HepG2 (cell line): ENCODE measurements around the gene GPR62. TPM values are rescaled to one million over a fixed set of nuclear protein-coding genes. Genes with fewer than 3 reads are reported as not detected.
A peak's percentile ranks its signal among the peaks of the same experiment; 100 is the strongest.

Source experiments
- AKNA ChIP-seq: sonication (generic); formaldehyde crosslinking; IDR thresholded peaks from 2 replicates; pipeline ENCODE4 v1.4.0; 2020; ENCODE audit warnings: missing genetic modification reagents, borderline replicate concordance
- ATF1 ChIP-seq: IDR thresholded peaks from 2 replicates; pipeline ENCODE4 v1.6.1; 2016; ENCODE audit warnings: mild to moderate bottlenecking, control low read depth
- IRX3 ChIP-seq: sonication (generic); formaldehyde crosslinking; IDR thresholded peaks from 2 replicates; pipeline ENCODE4 v1.8.1; 2023; ENCODE audit warnings: mild to moderate bottlenecking, low read depth, missing genetic modification reagents, borderline replicate concordance
- KAT8 ChIP-seq: IDR thresholded peaks from 2 replicates; pipeline ENCODE4 v1.6.1; 2016; ENCODE audit warnings: missing genetic modification reagents, missing compliant biosample characterization
- PAF1 ChIP-seq: IDR thresholded peaks from 2 replicates; pipeline ENCODE4 v1.6.1; 2016; ENCODE audit warnings: missing genetic modification reagents, missing compliant biosample characterization
- SALL2 ChIP-seq: sonication (generic); formaldehyde crosslinking; IDR thresholded peaks from 2 replicates; pipeline ENCODE4 v1.8.1; 2023; ENCODE audit warnings: mild to moderate bottlenecking, missing genetic modification reagents, inconsistent platforms
- SATB2 ChIP-seq: sonication (generic); formaldehyde crosslinking; IDR thresholded peaks from 2 replicates; pipeline ENCODE4 v1.5.0; 2020; ENCODE audit warnings: missing genetic modification reagents
- SP1 ChIP-seq, 2 experiments: fragments of 450-650 bp in 1 of 2; sonication (generic) in 1 of 2; formaldehyde crosslinking in 1 of 2; IDR thresholded peaks; 2 replicates each; pipeline versions ENCODE4 v1.4.0 to v1.6.1; 2016 to 2020; ENCODE audit warnings: missing genetic modification reagents in 1 of 2
- STAT5B ChIP-seq: sonication (generic); formaldehyde crosslinking; IDR thresholded peaks from 2 replicates; pipeline ENCODE4 v1.4.0; 2020; ENCODE audit warnings: missing genetic modification reagents
- TCF12 ChIP-seq, 2 experiments: fragments of 450-650 bp in 1 of 2; sonication (generic) in 1 of 2; formaldehyde crosslinking in 1 of 2; IDR thresholded peaks; 2 replicates each; pipeline versions ENCODE4 v1.6.1 to v1.8.0; 2017 to 2022; ENCODE audit warnings: antibody characterized with exemption in 1 of 2, mild to moderate bottlenecking in 1 of 2, missing genetic modification reagents in 1 of 2, moderate library complexity in 1 of 2
- ZNF354B ChIP-seq: sonication (generic); formaldehyde crosslinking; IDR thresholded peaks from 2 replicates; pipeline ENCODE4 v1.8.0; 2022; ENCODE audit warnings: mild to moderate bottlenecking, missing genetic modification reagents
- ZNF512B ChIP-seq: sonication (generic); formaldehyde crosslinking; IDR thresholded peaks from 2 replicates; pipeline ENCODE4 v1.5.1; 2020; ENCODE audit warnings: missing genetic modification reagents, mild to moderate bottlenecking, borderline replicate concordance
- ZNF605 ChIP-seq: sonication (generic); formaldehyde crosslinking; IDR thresholded peaks from 2 replicates; pipeline ENCODE4 v1.8.0; 2022; ENCODE audit warnings: mild to moderate bottlenecking, missing genetic modification reagents
- polyA plus RNA-seq, 8 experiments: library from polyadenylated mRNA; depleted of rRNA in 3 of 8; stranded (reverse) in 7 of 8; unstranded in 1 of 8; fragments of >200 nt; fragmentation: Illumina TruSeq in 4 of 8; extraction: Trizol in 4 of 8; gene quantifications; 2 replicates each; pipeline versions ENCODE4 v1.2.1 to v1.2.3, GENCODE V29; 2011 to 2016; ENCODE audit warnings: low read depth in 4 of 8, missing spikeins in 1 of 8, mixed read lengths in 1 of 8; ENCODE audit not compliant: insufficient read depth in 1 of 8
- total RNA-seq, 5 experiments: library from RNA; depleted of rRNA; stranded (reverse); fragments of >200 nt; fragmentation: Illumina TruSeq; extraction: Trizol; gene quantifications; 2 replicates each; pipeline ENCODE4 v1.2.3, GENCODE V29; 2016; ENCODE audit warnings: low read depth in 1 of 5
- TF ChIP-seq, protein P1 (sequence below): sonication (generic); formaldehyde crosslinking; IDR thresholded peaks from 2 replicates; pipeline ENCODE4 v1.5.1; 2020; ENCODE audit warnings: missing genetic modification reagents, mild to moderate bottlenecking, borderline replicate concordance
- TF ChIP-seq, protein P2 (sequence below): sonication (generic); formaldehyde crosslinking; IDR thresholded peaks from 2 replicates; pipeline ENCODE4 v1.5.0; 2020; ENCODE audit warnings: missing genetic modification reagents
- TF ChIP-seq, protein P3 (sequence below): sonication (generic); formaldehyde crosslinking; IDR thresholded peaks from 2 replicates; pipeline ENCODE4 v1.4.0; 2020; ENCODE audit warnings: mild to moderate bottlenecking, missing genetic modification reagents

Gene GPR62
- total and polyA plus RNA-seq, 2 of the 13 experiments (the other 11 are each of a cell fraction or from before 2014, with no cell fraction given) = not detected

DNA sequence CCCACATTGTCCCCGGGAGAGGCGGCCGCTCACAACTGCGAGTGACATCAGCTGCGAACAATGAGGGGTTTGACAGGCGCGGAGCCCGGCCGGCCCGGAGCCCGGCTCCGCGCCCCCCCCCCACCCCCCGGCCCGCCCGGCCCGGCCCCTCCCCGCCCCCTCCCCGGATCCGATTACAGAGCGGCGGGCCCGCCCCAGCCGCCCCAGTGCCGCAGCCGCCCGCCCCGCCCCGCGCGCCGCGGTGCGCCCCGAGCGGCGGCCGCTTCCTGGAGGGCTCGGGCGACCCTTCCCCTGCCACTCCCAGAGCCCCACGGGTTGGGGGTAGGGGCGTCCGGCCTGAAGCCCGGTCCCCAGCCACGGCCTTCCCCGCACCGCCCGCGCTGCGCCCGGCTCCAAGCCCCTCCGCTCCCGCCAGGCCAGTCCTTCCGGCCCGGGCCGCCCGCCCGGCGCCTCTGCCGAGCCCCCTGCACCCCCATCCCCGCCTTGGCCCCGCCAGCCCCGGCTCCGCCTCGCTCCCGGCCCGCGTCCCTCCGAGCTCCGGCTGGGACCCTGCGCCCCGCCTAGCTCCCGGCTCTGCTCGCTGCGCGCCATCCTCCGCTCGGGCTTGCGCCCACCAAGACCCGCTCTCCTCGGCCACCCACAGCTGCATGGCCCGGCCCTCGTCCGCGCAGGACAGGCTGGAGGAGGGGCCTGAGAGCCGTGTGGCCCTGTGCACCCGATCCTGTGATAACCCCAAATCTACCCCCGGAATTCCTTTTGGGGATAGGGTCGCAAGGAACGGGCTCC lies 12.4 kb downstream of the GPR62 start, which contains the start of gene PCBP4 (continued):
- TF ChIP-seq, protein P1, sequence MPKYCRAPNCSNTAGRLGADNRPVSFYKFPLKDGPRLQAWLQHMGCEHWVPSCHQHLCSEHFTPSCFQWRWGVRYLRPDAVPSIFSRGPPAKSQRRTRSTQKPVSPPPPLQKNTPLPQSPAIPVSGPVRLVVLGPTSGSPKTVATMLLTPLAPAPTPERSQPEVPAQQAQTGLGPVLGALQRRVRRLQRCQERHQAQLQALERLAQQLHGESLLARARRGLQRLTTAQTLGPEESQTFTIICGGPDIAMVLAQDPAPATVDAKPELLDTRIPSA (CRISPR knock-in tag) = no peak
- TF ChIP-seq, protein P2, sequence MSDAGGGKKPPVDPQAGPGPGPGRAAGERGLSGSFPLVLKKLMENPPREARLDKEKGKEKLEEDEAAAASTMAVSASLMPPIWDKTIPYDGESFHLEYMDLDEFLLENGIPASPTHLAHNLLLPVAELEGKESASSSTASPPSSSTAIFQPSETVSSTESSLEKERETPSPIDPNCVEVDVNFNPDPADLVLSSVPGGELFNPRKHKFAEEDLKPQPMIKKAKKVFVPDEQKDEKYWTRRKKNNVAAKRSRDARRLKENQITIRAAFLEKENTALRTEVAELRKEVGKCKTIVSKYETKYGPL = no peak
- TF ChIP-seq SALL2 (CRISPR knock-in tag) = peak; percentile 31; the same call in 1 of the 2 replicates
- no peak for TF ChIP-seq STAT5B (CRISPR knock-in tag)
- TF ChIP-seq ATF1 (CRISPR knock-in tag) = no peak
- TF ChIP-seq IRX3 (CRISPR knock-in tag) = no peak
- TF ChIP-seq ZNF354B (CRISPR knock-in tag) = no peak
- TF ChIP-seq SP1 (IDR thresholded peaks at IDR 0.05) = no peak
- no peak for TF ChIP-seq SP1 (CRISPR knock-in tag; IDR thresholded peaks at IDR 0.05)
- no peak for TF ChIP-seq AKNA (CRISPR knock-in tag)
- no peak for TF ChIP-seq ZNF605 (CRISPR knock-in tag)
- TF ChIP-seq ZNF512B = no peak
- TF ChIP-seq, protein P3, sequence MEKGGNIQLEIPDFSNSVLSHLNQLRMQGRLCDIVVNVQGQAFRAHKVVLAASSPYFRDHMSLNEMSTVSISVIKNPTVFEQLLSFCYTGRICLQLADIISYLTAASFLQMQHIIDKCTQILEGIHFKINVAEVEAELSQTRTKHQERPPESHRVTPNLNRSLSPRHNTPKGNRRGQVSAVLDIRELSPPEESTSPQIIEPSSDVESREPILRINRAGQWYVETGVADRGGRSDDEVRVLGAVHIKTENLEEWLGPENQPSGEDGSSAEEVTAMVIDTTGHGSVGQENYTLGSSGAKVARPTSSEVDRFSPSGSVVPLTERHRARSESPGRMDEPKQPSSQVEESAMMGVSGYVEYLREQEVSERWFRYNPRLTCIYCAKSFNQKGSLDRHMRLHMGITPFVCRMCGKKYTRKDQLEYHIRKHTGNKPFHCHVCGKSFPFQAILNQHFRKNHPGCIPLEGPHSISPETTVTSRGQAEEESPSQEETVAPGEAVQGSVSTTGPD (CRISPR knock-in tag) = no peak
- no peak for TF ChIP-seq KAT8 (CRISPR knock-in tag)
- TF ChIP-seq SATB2 (CRISPR knock-in tag) = no peak
- TF ChIP-seq TCF12 (IDR thresholded peaks at IDR 0.05) = no peak
- TF ChIP-seq TCF12 (CRISPR knock-in tag; IDR thresholded peaks at IDR 0.05) = 0 out of 2 replicates have a peak, but pooled peaks have one; percentile 24
- 0 out of 2 replicates have a peak, but pooled peaks have one; percentile 32 for TF ChIP-seq PAF1 (CRISPR knock-in tag)
